Left kidney (tissue), 2 donors: ENCODE results near the gene KAZN. TPM values are rescaled to one million over a fixed set of nuclear protein-coding genes. Genes with fewer than 3 reads are reported as not detected.

Source experiments
- DNase-seq: peaks from one replicate; pipeline ENCODE4 v3.0.0-alpha.2; 2013
- polyA plus RNA-seq: library from polyadenylated mRNA; unstranded; fragments of 120-200 nt; gene quantifications from one replicate; pipeline ENCODE4 v1.2.1, GENCODE V29; 2013; ENCODE audit not compliant: insufficient read length

The KAZN gene
- polyA plus RNA-seq, 1 donor, result 35.2 TPM

GRCh38 chr1:14825396-14825795 is 226.9 kb downstream of the KAZN start:
- DNase-seq, result no peak

GRCh38 chr1:14826172-14826636 is 227.7 kb downstream of the KAZN start:
- no peak for DNase-seq

GRCh38 chr1:14826731-14827326 is 228.3 kb downstream of the KAZN start:
- no peak for DNase-seq

GRCh38 chr1:14827870-14828269 is 229.4 kb downstream of the KAZN start:
- no peak for DNase-seq

- DNase-seq, result no peak
These were observed 230.2 kb downstream of the KAZN start for GRCh38 chr1:14828665-14829064.

GRCh38 chr1:14835725-14836124 is 237.2 kb downstream of the KAZN start:
- no peak for DNase-seq

- DNase-seq, result no peak
These were observed 238.1 kb downstream of the KAZN start for GRCh38 chr1:14836426-14837140.

- no peak for DNase-seq
These were observed 241.9 kb downstream of the KAZN start for GRCh38 chr1:14840374-14840773.

GRCh38 chr1:14841456-14841855 is 243.0 kb downstream of the KAZN start:
- no peak for DNase-seq

GRCh38 chr1:14841951-14842350 is 243.5 kb downstream of the KAZN start:
- no peak for DNase-seq

- DNase-seq, result no peak
These were observed 243.9 kb downstream of the KAZN start for GRCh38 chr1:14842361-14842760.

GRCh38 chr1:14842891-14843290 is 244.4 kb downstream of the KAZN start:
- no peak for DNase-seq

- no peak for DNase-seq
These were observed 245.0 kb downstream of the KAZN start for GRCh38 chr1:14843525-14843924.

- DNase-seq, result no peak
These were observed 245.9 kb downstream of the KAZN start for GRCh38 chr1:14844356-14844755.

- no peak for DNase-seq
These were observed 246.6 kb downstream of the KAZN start for GRCh38 chr1:14844923-14845617.

GRCh38 chr1:14845851-14846250 is 247.4 kb downstream of the KAZN start:
- DNase-seq, result no peak

GRCh38 chr1:14846688-14847087 is 248.2 kb downstream of the KAZN start:
- DNase-seq, result no peak

- no peak for DNase-seq
These were observed 249.7 kb downstream of the KAZN start for GRCh38 chr1:14848203-14848602.

GRCh38 chr1:14848625-14849024 is 250.1 kb downstream of the KAZN start:
- peak; percentile 62 for DNase-seq

- DNase-seq, result no peak
These were observed 250.6 kb downstream of the KAZN start for GRCh38 chr1:14849038-14849437.

- no peak for DNase-seq
These were observed 252.1 kb downstream of the KAZN start for GRCh38 chr1:14850563-14850962.

- DNase-seq, result no peak
These were observed 253.3 kb downstream of the KAZN start for GRCh38 chr1:14851760-14852159.

- no peak for DNase-seq
These were observed 253.8 kb downstream of the KAZN start for GRCh38 chr1:14852291-14852690.
